ENCODE results near the gene GRID2. TPM values are rescaled to one million over a fixed set of nuclear protein-coding genes. Genes with fewer than 3 reads are reported as not detected.

The GRID2 gene
- total RNA-seq, 2 experiments from 2014 or later = not detected

GRCh38 chr4:93182722-93183121, 879.0 kb downstream of the GRID2 start:
- ChIA-PET CTCF (no interaction called here), POLR2A (no interaction called here)
- no peak for DNase-seq
- Mint-ChIP-seq H3K4me1 (no peaks in the 10 kb centered on the region), H3K9me3 (peaks cover 2% of the 10 kb centered on the region), H3K36me3 (ENCODE audit: low read depth) (no peaks in the 10 kb centered on the region), H3K27ac (no peak overlapping the region), H3K27me3 (no peaks in the 10 kb centered on the region), H3K4me3 (no peak overlapping the region)

GRCh38 chr4:93183576-93183975, 879.8 kb downstream of the GRID2 start:
- Mint-ChIP-seq H3K27ac (no peak overlapping the region), H3K4me1 (no peaks in the 10 kb centered on the region), H3K9me3 (peaks cover 2% of the 10 kb centered on the region), H3K36me3 (ENCODE audit: low read depth) (no peaks in the 10 kb centered on the region), H3K27me3 (no peaks in the 10 kb centered on the region), H3K4me3 (no peak overlapping the region)
- CTCF ChIA-PET = interaction anchor here (0.7 kb wide), 1 partner anchor 16 kb away, joined by 5 read pairs; no protein-coding TSS in a partner anchor
- no peak for DNase-seq
- POLR2A ChIA-PET = no interaction called here

GRCh38 chr4:93184053-93184452, 880.3 kb downstream of the GRID2 start:
- Mint-ChIP-seq H3K36me3 (ENCODE audit: low read depth) (no peaks in the 10 kb centered on the region), H3K27ac (no peak overlapping the region), H3K4me1 (no peaks in the 10 kb centered on the region), H3K27me3 (no peaks in the 10 kb centered on the region), H3K9me3 (peaks cover 2% of the 10 kb centered on the region), H3K4me3 (no peak overlapping the region)
- POLR2A ChIA-PET = no interaction called here
- CTCF ChIA-PET = interaction anchor here (0.7 kb wide), 1 partner anchor 15 kb away, joined by 5 read pairs; no protein-coding TSS in a partner anchor
- no peak for DNase-seq

GRCh38 chr4:93186846-93187245, 883.1 kb downstream of the GRID2 start:
- ChIA-PET CTCF (no interaction called here), POLR2A (no interaction called here)
- Mint-ChIP-seq H3K4me1 (no peaks in the 10 kb centered on the region), H3K27me3 (no peaks in the 10 kb centered on the region), H3K27ac (no peak overlapping the region), H3K4me3 (no peak overlapping the region), H3K36me3 (ENCODE audit: low read depth) (no peaks in the 10 kb centered on the region), H3K9me3 (peaks cover 2% of the 10 kb centered on the region)
- DNase-seq = no peak

GRCh38 chr4:93187466-93187865, 883.7 kb downstream of the GRID2 start:
- Mint-ChIP-seq H3K27me3 (no peaks in the 10 kb centered on the region), H3K9me3 (peaks cover 2% of the 10 kb centered on the region), H3K4me3 (no peak overlapping the region), H3K27ac (no peak overlapping the region), H3K4me1 (no peaks in the 10 kb centered on the region), H3K36me3 (ENCODE audit: low read depth) (no peaks in the 10 kb centered on the region)
- POLR2A ChIA-PET = no interaction called here
- no peak for DNase-seq
- CTCF ChIA-PET = no interaction called here

GRCh38 chr4:93187892-93188291, 884.1 kb downstream of the GRID2 start:
- POLR2A ChIA-PET = no interaction called here
- no peak for DNase-seq
- Mint-ChIP-seq H3K4me3 (no peak overlapping the region), H3K9me3 (peaks cover 2% of the 10 kb centered on the region), H3K36me3 (ENCODE audit: low read depth) (no peaks in the 10 kb centered on the region), H3K27me3 (no peaks in the 10 kb centered on the region), H3K4me1 (no peaks in the 10 kb centered on the region), H3K27ac (no peak overlapping the region)
- CTCF ChIA-PET = no interaction called here

- no peaks in the 10 kb centered on the region for H3K36me3 Mint-ChIP-seq (ENCODE audit: low read depth)
- no peaks in the 10 kb centered on the region for H3K27me3 Mint-ChIP-seq
- no peak overlapping the region for H3K27ac Mint-ChIP-seq
- DNase-seq = no peak
- no peaks in the 10 kb centered on the region for H3K9me3 Mint-ChIP-seq
- CTCF ChIA-PET = interaction anchor here (0.5 kb wide), 1 partner anchor 15 kb away, joined by 5 read pairs; no protein-coding TSS in a partner anchor
- no peak overlapping the region for H3K4me3 Mint-ChIP-seq
- no peaks in the 10 kb centered on the region for H3K4me1 Mint-ChIP-seq
- POLR2A ChIA-PET = no interaction called here
Measured at GRCh38 chr4:93199492-93199891, 895.7 kb downstream of the GRID2 start.

- no peaks in the 10 kb centered on the region for H3K36me3 Mint-ChIP-seq (ENCODE audit: low read depth)
- H3K9me3 Mint-ChIP-seq = no peaks in the 10 kb centered on the region
- ChIA-PET CTCF (interaction anchor here (1.3 kb wide), 1 partner anchor 29 kb away, joined by 3 read pairs; no protein-coding TSS in a partner anchor), POLR2A (no interaction called here)
- no peaks in the 10 kb centered on the region for H3K4me1 Mint-ChIP-seq
- no peaks in the 10 kb centered on the region for H3K27me3 Mint-ChIP-seq
- no peak for DNase-seq
- no peak overlapping the region for H3K27ac Mint-ChIP-seq
- no peak overlapping the region for H3K4me3 Mint-ChIP-seq
Measured at GRCh38 chr4:93201471-93202096, 897.8 kb downstream of the GRID2 start.

- Mint-ChIP-seq H3K9me3 (no peaks in the 10 kb centered on the region), H3K27ac (no peak overlapping the region), H3K27me3 (no peaks in the 10 kb centered on the region), H3K4me3 (no peak overlapping the region), H3K36me3 (ENCODE audit: low read depth) (no peaks in the 10 kb centered on the region), H3K4me1 (no peaks in the 10 kb centered on the region)
- ChIA-PET CTCF (no interaction called here), POLR2A (no interaction called here)
- no peak for DNase-seq
Measured at GRCh38 chr4:93203708-93204107, 899.9 kb downstream of the GRID2 start.

- POLR2A ChIA-PET = no interaction called here
- H3K4me1 Mint-ChIP-seq = no peaks in the 10 kb centered on the region
- no peaks in the 10 kb centered on the region for H3K9me3 Mint-ChIP-seq
- CTCF ChIA-PET = no interaction called here
- no peaks in the 10 kb centered on the region for H3K27me3 Mint-ChIP-seq
- H3K36me3 Mint-ChIP-seq (ENCODE audit: low read depth) = no peaks in the 10 kb centered on the region
- no peak for DNase-seq
- H3K27ac Mint-ChIP-seq = no peak overlapping the region
- H3K4me3 Mint-ChIP-seq = no peak overlapping the region
Measured at GRCh38 chr4:93212250-93212649, 908.5 kb downstream of the GRID2 start.

- DNase-seq = no peak
- peaks cover 3% of the 10 kb centered on the region for H3K9me3 Mint-ChIP-seq
- no peak overlapping the region for H3K27ac Mint-ChIP-seq
- no peaks in the 10 kb centered on the region for H3K36me3 Mint-ChIP-seq (ENCODE audit: low read depth)
- H3K4me1 Mint-ChIP-seq = no peaks in the 10 kb centered on the region
- no peak overlapping the region for H3K4me3 Mint-ChIP-seq
- ChIA-PET CTCF (no interaction called here), POLR2A (no interaction called here)
- H3K27me3 Mint-ChIP-seq = no peaks in the 10 kb centered on the region
Measured at GRCh38 chr4:93216646-93217045, 912.9 kb downstream of the GRID2 start.

- peaks cover 3% of the 10 kb centered on the region for H3K9me3 Mint-ChIP-seq
- ChIA-PET POLR2A (no interaction called here), CTCF (no interaction called here)
- no peak for DNase-seq
- no peaks in the 10 kb centered on the region for H3K4me1 Mint-ChIP-seq
- H3K36me3 Mint-ChIP-seq (ENCODE audit: low read depth) = no peaks in the 10 kb centered on the region
- H3K27ac Mint-ChIP-seq = no peak overlapping the region
- no peak overlapping the region for H3K4me3 Mint-ChIP-seq
- H3K27me3 Mint-ChIP-seq = no peaks in the 10 kb centered on the region
Measured at GRCh38 chr4:93217431-93217830, 913.7 kb downstream of the GRID2 start.

GRCh38 chr4:93221771-93222170, 918.0 kb downstream of the GRID2 start:
- CTCF ChIA-PET = no interaction called here
- Mint-ChIP-seq H3K4me1 (no peaks in the 10 kb centered on the region), H3K4me3 (no peak overlapping the region), H3K27me3 (no peaks in the 10 kb centered on the region), H3K27ac (no peak overlapping the region), H3K9me3 (peaks cover 3% of the 10 kb centered on the region), H3K36me3 (ENCODE audit: low read depth) (no peaks in the 10 kb centered on the region)
- no peak for DNase-seq
- POLR2A ChIA-PET = no interaction called here

GRCh38 chr4:93228021-93228420, 924.3 kb downstream of the GRID2 start:
- Mint-ChIP-seq H3K36me3 (ENCODE audit: low read depth) (no peaks in the 10 kb centered on the region), H3K4me3 (no peak overlapping the region), H3K27me3 (no peaks in the 10 kb centered on the region), H3K4me1 (no peaks in the 10 kb centered on the region), H3K27ac (no peak overlapping the region), H3K9me3 (no peaks in the 10 kb centered on the region)
- CTCF ChIA-PET = no interaction called here
- DNase-seq = no peak
- POLR2A ChIA-PET = no interaction called here

Measured in activated CD4-positive, alpha-beta memory T cell treated with anti-CD3 and anti-CD28 coated beads, Interleukin-2, amount 10 ng/mL, durations not matched to agents 7 days and 5 days (primary cell).